SK-N-SH (cell line): ENCODE measurements around the gene THSD4. TPM values are rescaled to one million over a fixed set of nuclear protein-coding genes. Genes with fewer than 3 reads are reported as not detected.

ENCODE experiments used
- CTCF ChIA-PET: fragments of 300-600, 350-600 bp; formaldehyde crosslinking; extraction: SDS; loops from one replicate; lab custom pipeline; 2021; lab: Yijun Ruan, JAX
- POLR2A ChIA-PET: fragments of 350-600 bp; sonication (Branson Sonifier 250); formaldehyde crosslinking; extraction: SDS; loops from one replicate; lab custom pipeline; 2020; ENCODE audit warnings: antibody characterized with exemption, inconsistent platforms; lab: Yijun Ruan, JAX
- DNase-seq: peaks from one replicate; pipeline ENCODE4 v3.0.0; 2012
- H2AFZ ChIP-seq: fragments of 200-600 bp; sonication (generic); 2 replicates; pipeline ENCODE4 v1.8.1; 2016; ENCODE audit warnings: antibody characterized with exemption, mild to moderate bottlenecking, low read depth
- H3F3A ChIP-seq: fragments of 200-600 bp; sonication (generic); replicated peaks from 2 replicates; pipeline ENCODE3; 2016; ENCODE audit warnings: antibody characterized with exemption, mild to moderate bottlenecking; ENCODE audit not compliant: insufficient read depth
- H3K27ac ChIP-seq, 2 experiments: fragments of 200-500 bp in 1 of 2; fragments of 200-600 bp in 1 of 2; sonication (Bioruptor generic) in 1 of 2; sonication (generic), shearing (Covaris generic) in 1 of 2; 2 replicates each; pipeline versions ENCODE4 v1.5.1 to v1.6.1; 2014 to 2016; ENCODE audit warnings: low read depth in 2 of 2, inconsistent platforms in 1 of 2, low read length in 1 of 2, mild to moderate bottlenecking in 1 of 2, mixed read lengths in 1 of 2
- H3K27me3 ChIP-seq: fragments of 200-600 bp; sonication (generic), shearing (Covaris generic); 2 replicates; pipeline ENCODE4 v1.6.1; 2016; ENCODE audit warnings: mixed run types; ENCODE audit not compliant: insufficient read depth
- H3K36me3 ChIP-seq, 2 experiments: fragments of 200-500 bp in 1 of 2; fragments of 200-600 bp in 1 of 2; sonication (Bioruptor generic) in 1 of 2; sonication (generic) in 1 of 2; replicated peaks in 1 of 2; 2 replicates each; pipeline versions ENCODE3 to v1.5.1; 2014 to 2016; ENCODE audit warnings: low read length in 1 of 2, mild to moderate bottlenecking in 1 of 2; ENCODE audit not compliant: insufficient read depth in 2 of 2, control insufficient read depth in 1 of 2
- H3K4me1 ChIP-seq, 2 experiments: fragments of 200-500 bp in 1 of 2; fragments of 200-600 bp in 1 of 2; sonication (Bioruptor generic) in 1 of 2; sonication (generic), shearing (Covaris generic) in 1 of 2; 2 replicates each; pipeline versions ENCODE4 v1.5.1 to v1.6.1; 2014 to 2016; ENCODE audit warnings: low read depth in 1 of 2, low read length in 1 of 2, mixed run types in 1 of 2; ENCODE audit not compliant: insufficient read depth in 2 of 2, control insufficient read depth in 1 of 2
- H3K4me2 ChIP-seq: fragments of 200-600 bp; sonication (generic), shearing (Covaris generic); 2 replicates; pipeline ENCODE4 v1.6.1; 2017; ENCODE audit warnings: mixed run types
- H3K4me3 ChIP-seq, 2 experiments: fragments of 200-500 bp in 1 of 2; fragments of 200-600 bp in 1 of 2; sonication (Bioruptor generic) in 1 of 2; sonication (generic), shearing (Covaris generic) in 1 of 2; 2 replicates each; pipeline versions ENCODE4 v1.5.1 to v1.8.1; 2014 to 2016; ENCODE audit warnings: low read depth in 2 of 2, inconsistent platforms in 1 of 2, low read length in 1 of 2, mild to moderate bottlenecking in 1 of 2, mixed read lengths in 1 of 2, moderate library complexity in 1 of 2
- H3K79me2 ChIP-seq: fragments of 200-600 bp; sonication (generic); 2 replicates; pipeline ENCODE4 v1.8.1; 2017; ENCODE audit warnings: mild to moderate bottlenecking; ENCODE audit not compliant: insufficient read depth
- H3K9ac ChIP-seq: fragments of 200-600 bp; sonication (generic); 2 replicates; pipeline ENCODE4 v1.6.1; 2017; ENCODE audit warnings: mixed run types
- H3K9me2 ChIP-seq: fragments of 200-600 bp; sonication (generic); 2 replicates; pipeline ENCODE4 v1.6.1; 2017; ENCODE audit warnings: mixed run types
- H3K9me3 ChIP-seq: fragments of 200-600 bp; sonication (generic); 2 replicates; pipeline ENCODE4 v1.6.1; 2017; ENCODE audit warnings: mixed run types, mild to moderate bottlenecking, moderate library complexity
- H4K20me1 ChIP-seq: fragments of 200-600 bp; sonication (generic); 2 replicates; pipeline ENCODE4 v1.6.1; 2017; ENCODE audit warnings: mild to moderate bottlenecking, mixed run types; ENCODE audit not compliant: insufficient read depth
- CTCF ChIP-seq: fragments of 200-600 bp; sonication (generic); IDR thresholded peaks from 2 replicates; pipeline ENCODE4 v1.6.1; 2017; ENCODE audit warnings: antibody characterized with exemption, mild to moderate bottlenecking, moderate library complexity
- EP300 ChIP-seq, 2 experiments: IDR thresholded peaks; 2 replicates each; pipeline versions ENCODE4 v1.4.0 to v1.6.1; 2012; ENCODE audit warnings: borderline replicate concordance in 1 of 2, low read depth in 1 of 2, low read length in 1 of 2
- FOSL2 ChIP-seq: IDR thresholded peaks from 2 replicates; pipeline ENCODE4 v1.4.0; 2012; ENCODE audit warnings: low read depth, mild to moderate bottlenecking, moderate library complexity, borderline replicate concordance
- FOXJ3 ChIP-seq: sonication (generic); formaldehyde crosslinking; IDR thresholded peaks from 2 replicates; pipeline ENCODE4 v1.5.1; 2020; ENCODE audit warnings: mild to moderate bottlenecking, missing genetic modification reagents
- FOXM1 ChIP-seq: IDR thresholded peaks from 2 replicates; pipeline ENCODE4 v1.4.0; 2012; ENCODE audit warnings: low read depth, mild to moderate bottlenecking
- IRF3 ChIP-seq: fragments of 150-350 bp; IDR thresholded peaks from 2 replicates; pipeline ENCODE4 v1.6.1; 2016; ENCODE audit warnings: mild to moderate bottlenecking, low read depth, low read length
- JUND ChIP-seq: IDR thresholded peaks from 2 replicates; pipeline ENCODE4 v1.4.0; 2012
- MAX ChIP-seq: IDR thresholded peaks from 2 replicates; pipeline ENCODE4 v1.4.0; 2012; ENCODE audit warnings: low read depth
- MEF2A ChIP-seq: IDR thresholded peaks from 2 replicates; pipeline ENCODE4 v1.4.0; 2012; ENCODE audit warnings: low read depth, borderline replicate concordance
- MXI1 ChIP-seq: IDR thresholded peaks from 2 replicates; pipeline ENCODE4 v1.6.1; 2012; ENCODE audit warnings: mild to moderate bottlenecking, low read depth, low read length, improper control_type of control experiment
- NFIC ChIP-seq: IDR thresholded peaks from 2 replicates; pipeline ENCODE4 v1.4.0; 2012; ENCODE audit warnings: borderline replicate concordance
- NRF1 ChIP-seq: IDR thresholded peaks from 2 replicates; pipeline ENCODE4 v1.6.1; 2012; ENCODE audit warnings: low read depth, mild to moderate bottlenecking, low read length
- PBX3 ChIP-seq: IDR thresholded peaks from 2 replicates; pipeline ENCODE4; 2012
- POLR2AphosphoS5 ChIP-seq: IDR thresholded peaks from 2 replicates; pipeline ENCODE4 v1.6.1; 2012; ENCODE audit warnings: low read depth, low read length
- RAD21 ChIP-seq: IDR thresholded peaks from 2 replicates; pipeline ENCODE4 v1.6.1; 2012; ENCODE audit warnings: mild to moderate bottlenecking, low read length
- RCOR1 ChIP-seq: fragments of 150-350 bp; IDR thresholded peaks from 2 replicates; pipeline ENCODE4 v1.6.1; 2017; ENCODE audit warnings: antibody characterized with exemption, low read length
- RFX5 ChIP-seq: IDR thresholded peaks from 2 replicates; pipeline ENCODE4 v1.6.1; 2012; ENCODE audit warnings: mild to moderate bottlenecking, improper control_type of control experiment, low read length
- TCF12 ChIP-seq: IDR thresholded peaks from 2 replicates; pipeline ENCODE4 v1.4.0; 2012
- TEAD4 ChIP-seq: IDR thresholded peaks from 2 replicates; pipeline ENCODE4 v1.4.0; 2012; ENCODE audit warnings: mild to moderate bottlenecking, borderline replicate concordance; ENCODE audit not compliant: insufficient read depth
- YY1 ChIP-seq: IDR thresholded peaks from 2 replicates; pipeline ENCODE4 v1.4.0; 2012; ENCODE audit warnings: low read depth, mild to moderate bottlenecking
- WGBS: methylation state at CpG from one replicate; pipeline ENCODE4 v1.1.6; 2017; ENCODE audit warnings: low lambda C conversion rate; 5-methylcytosine and 5-hydroxymethylcytosine counted together
- polyA plus RNA-seq, 3 experiments: library from polyadenylated mRNA; depleted of rRNA; stranded (reverse); fragments of >200 nt; gene quantifications; 2 replicates each; pipeline ENCODE4 v1.2.3, GENCODE V29; 2012

Gene THSD4
- polyA plus RNA-seq, 1 of the 3 experiments (the other 2 are of a cell fraction), result 79.1 TPM

GRCh38 chr15:71093054-71094024, 21.9 kb upstream of the THSD4 start:
- H4K20me1 ChIP-seq, result no peaks in the 10 kb centered on the region
- ChIA-PET POLR2A (no interaction called here), CTCF (interaction anchor here (1.9 kb wide), 2 partner anchors 10 to 22 kb away, joined by 4 to 7 read pairs; partner anchors contain the start of gene THSD4)
- H3K36me3 ChIP-seq, result peaks cover 0 to 2% of the 10 kb centered on the region in 2 experiments
- H3K9me3 ChIP-seq, result no peaks in the 10 kb centered on the region
- no peaks in the 10 kb centered on the region for H3K27me3 ChIP-seq
- H3K27ac ChIP-seq, result peak overlapping the region in 1 of 2 experiments; percentile 53; a peak in 3 of 4 replicates
- no peaks in the 10 kb centered on the region for H3K9me2 ChIP-seq
- TF ChIP-seq EP300 (IDR thresholded peaks at IDR 0.05; ENCODE audit: borderline replicate concordance in 1 of 2, low read depth in 1 of 2, low read length in 1 of 2) (peak in 1 of 2 experiments; percentile 32; a peak in 1 of 4 replicates), JUND (peak; percentile 41; the same call in 1 of the 2 replicates), RFX5 (peak; percentile 75; the same call in 1 of the 2 replicates), TCF12 (peak; percentile 43), FOSL2 (peak; percentile 52; the same call in 1 of the 2 replicates), RAD21 (no peak), PBX3 (0 out of 2 replicates have a peak, but pooled peaks have one; percentile 2), MAX (peak; percentile 96), FOXM1 (no peak), NFIC (peak; percentile 29; the same call in 1 of the 2 replicates)
- H3K79me2 ChIP-seq, result 0 out of 2 replicates have a peak, but pooled peaks cover 6% of the 10 kb centered on the region
- WGBS, result 39% methylated on average over 9 of the region's 11 CpGs
- H3K4me1 ChIP-seq, result peaks cover 0 to 18% of the 10 kb centered on the region in 2 experiments; a peak in 2 of 4 replicates
- peak overlapping the region; percentile 28; the same call in 1 of the 2 replicates for H3K9ac ChIP-seq
- no peak for DNase-seq
- peaks cover 17% of the 10 kb centered on the region for H3F3A ChIP-seq
- no peak overlapping the region for H2AFZ ChIP-seq
- H3K4me2 ChIP-seq, result no peak overlapping the region
- no peak overlapping the region for H3K4me3 ChIP-seq

GRCh38 chr15:71094137-71094536, 21.1 kb upstream of the THSD4 start:
- CTCF ChIA-PET, result interaction anchor here (1.9 kb wide), 1 partner anchor 9 kb away, joined by 4 read pairs; no protein-coding TSS in a partner anchor
- TF ChIP-seq TEAD4 (no peak), IRF3 (no peak), MXI1 (no peak), MEF2A (no peak), POLR2AphosphoS5 (no peak), FOXJ3 (CRISPR knock-in tag) (no peak), NFIC (no peak), YY1 (no peak), PBX3 (no peak), NRF1 (no peak), FOSL2 (no peak), RCOR1 (no peak), CTCF (no peak)
- TF ChIP-seq, all 33 proteins: peak for 0
- H3F3A ChIP-seq, result peaks cover 17% of the 10 kb centered on the region
- no peak for DNase-seq
- no peak overlapping the region for H2AFZ ChIP-seq
- H3K27me3 ChIP-seq, result no peaks in the 10 kb centered on the region
- H4K20me1 ChIP-seq, result no peaks in the 10 kb centered on the region
- no peak overlapping the region for H3K4me3 ChIP-seq
- no peak overlapping the region for H3K4me2 ChIP-seq
- H3K4me1 ChIP-seq, result peaks cover 0 to 18% of the 10 kb centered on the region in 2 experiments; a peak in 2 of 4 replicates
- H3K27ac ChIP-seq, result peak overlapping the region in 1 of 2 experiments; percentile 31; a peak in 1 of 4 replicates
- H3K9ac ChIP-seq, result no peak overlapping the region
- H3K79me2 ChIP-seq, result 0 out of 2 replicates have a peak, but pooled peaks cover 6% of the 10 kb centered on the region
- H3K36me3 ChIP-seq, result no peaks in the 10 kb centered on the region
- 93% methylated on average over 2 of the region's 2 CpGs for WGBS
- POLR2A ChIA-PET, result no interaction called here
- H3K9me3 ChIP-seq, result no peaks in the 10 kb centered on the region
- no peaks in the 10 kb centered on the region for H3K9me2 ChIP-seq
